NCI-H774 (cell line): ENCODE measurements around the gene CACNA1A.
"Not testable (repeated sequence)": the region's sequence is repeated elsewhere in the genome, so short reads cannot be mapped to it uniquely, and the experiment has no call there.

Source experiments
- DNase-seq: peaks from one replicate; lab custom pipeline; 2025; lab: John Stamatoyannopoulos, UW

CACNA1A gene

DNA sequence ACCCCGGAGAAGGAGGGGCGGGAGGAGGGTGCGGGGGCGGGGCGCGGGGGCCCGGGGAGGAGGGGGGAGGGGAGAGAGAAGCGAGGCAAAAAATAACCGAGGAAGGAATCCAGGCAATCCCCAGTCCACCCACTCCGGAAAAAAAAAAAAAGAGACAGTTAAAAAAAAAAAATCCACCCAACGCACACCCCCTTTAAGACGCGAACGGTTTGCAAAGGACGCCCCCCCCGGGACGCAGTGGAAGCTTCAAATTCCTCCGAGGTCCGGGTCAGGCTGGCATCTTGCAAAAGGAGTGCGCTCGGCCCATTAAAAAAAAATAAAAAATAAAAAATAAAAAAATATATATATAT lies at the start of gene CACNA1A:
Gene CACNA1A (minus strand): TSS at position 9 of the 350 bp plus-strand sequence. CDS start 255 bp downstream, outside the sequence.
- DNase-seq, result no peak

DNA sequence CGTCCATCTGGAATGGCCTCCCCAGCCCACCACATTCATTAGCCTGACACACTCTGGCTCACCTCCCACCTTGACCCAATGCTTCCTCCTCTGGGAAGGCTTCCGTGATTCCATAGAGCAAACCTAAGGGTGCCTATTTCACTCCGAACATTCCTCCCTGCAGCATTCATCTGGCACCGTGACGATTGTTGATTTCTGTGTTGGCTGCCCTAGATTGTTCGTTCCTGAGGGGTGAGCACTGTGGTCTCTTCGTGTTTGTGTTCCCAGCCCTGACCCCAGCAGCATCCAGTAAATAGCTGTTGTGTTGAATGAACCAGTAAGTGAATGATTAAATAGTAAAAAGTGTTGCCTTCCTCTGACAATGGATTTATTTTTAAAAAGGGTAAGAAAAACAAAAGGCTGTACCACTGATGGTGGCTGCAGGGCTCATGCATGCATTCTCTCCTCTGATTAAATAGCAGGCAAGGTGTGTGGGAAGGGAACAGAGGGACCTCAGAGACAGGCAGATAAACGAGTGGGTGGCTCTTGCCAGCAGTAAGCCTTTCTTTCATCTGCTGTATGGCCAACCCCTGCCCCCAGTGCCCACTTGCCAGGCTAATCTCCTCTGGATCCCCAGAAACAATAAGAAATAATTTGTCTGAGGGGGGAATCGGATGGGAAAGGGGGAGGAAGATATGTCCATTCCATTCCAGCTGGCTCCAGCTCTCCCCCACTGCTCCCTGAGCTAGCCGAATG lies 48.4 kb upstream of the CACNA1A start:
- DNase-seq, result no peak

GRCh38 chr19:13553880-13554400 lies 47.7 kb upstream of the CACNA1A start:
- DNase-seq, result no peak

- DNase-seq, result no peak
These were observed 41.9 kb upstream of the CACNA1A start for GRCh38 chr19:13548131-13548530.

- DNase-seq, result no peak
These were observed 40.8 kb upstream of the CACNA1A start for GRCh38 chr19:13547102-13547501.

DNA sequence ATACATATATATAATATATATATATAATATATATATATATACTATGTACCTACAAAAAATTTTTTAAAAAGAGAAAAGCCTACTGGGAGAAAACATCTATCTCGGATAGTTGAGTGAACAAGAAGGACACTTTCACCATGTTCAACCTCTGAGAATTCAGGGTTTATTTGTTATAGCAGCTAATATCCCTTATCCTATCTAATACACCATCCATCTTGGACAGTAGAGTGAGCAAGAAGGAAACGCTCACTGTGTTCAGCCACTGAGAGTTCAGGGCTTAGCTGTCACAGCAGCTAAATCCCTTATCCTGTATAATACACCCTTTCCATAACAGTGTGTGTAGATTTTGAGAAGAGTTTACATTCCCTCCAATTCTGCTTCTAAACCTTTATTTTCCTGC lies 38.1 kb upstream of the CACNA1A start:
- DNase-seq, result no peak

- no peak for DNase-seq
These were observed 35.3 kb upstream of the CACNA1A start for GRCh38 chr19:13541554-13541953.

DNA sequence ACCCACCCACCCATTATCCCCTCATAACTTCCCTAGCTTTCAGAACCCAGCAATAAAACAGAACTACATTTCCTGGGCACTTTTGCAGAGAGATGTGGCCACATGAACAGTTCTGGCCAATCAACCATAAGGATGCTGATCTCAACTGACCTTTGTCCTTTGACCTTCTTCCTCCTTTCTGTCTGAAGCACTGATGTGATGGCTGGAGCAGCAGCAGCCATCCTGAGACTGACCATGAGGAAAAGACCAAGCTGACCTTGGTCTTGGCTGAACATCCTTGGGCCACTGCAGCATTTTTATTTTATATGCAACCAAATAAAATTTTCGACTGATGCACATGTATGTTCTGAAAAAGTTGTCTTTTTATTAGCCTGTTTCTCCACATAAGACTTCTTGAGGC lies 33.1 kb upstream of the CACNA1A start:
- no peak for DNase-seq

DNA sequence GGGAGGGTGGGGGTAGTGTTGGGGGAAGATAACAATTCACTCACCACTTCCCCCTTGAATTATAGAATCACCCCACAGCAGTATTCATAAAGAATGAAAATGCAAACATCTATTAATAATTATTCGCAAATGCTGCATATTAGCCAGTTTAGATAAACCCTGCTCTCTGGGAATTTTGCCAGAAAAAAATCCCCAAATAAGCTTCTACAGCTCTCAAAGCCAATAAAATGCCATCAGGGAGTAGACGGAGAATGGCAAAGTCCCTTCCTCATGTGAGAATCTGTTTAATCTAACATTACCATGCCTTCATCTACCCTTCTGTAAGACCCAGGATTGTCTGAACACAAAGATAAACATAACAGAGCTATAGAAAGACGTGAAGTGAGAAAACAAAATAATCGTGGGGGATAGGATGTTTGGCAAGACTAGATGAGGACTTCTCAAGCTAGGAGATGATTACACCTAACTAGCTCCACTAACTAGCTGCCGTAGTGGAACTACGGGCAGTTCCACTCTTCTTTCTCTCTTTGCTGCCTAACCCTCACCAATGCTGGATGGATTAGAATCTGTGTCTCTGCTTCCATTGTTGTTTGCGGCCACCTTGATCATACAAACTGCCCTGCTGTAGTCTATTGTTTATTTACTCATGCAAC lies 32.4 kb upstream of the CACNA1A start:
- DNase-seq, result no peak

DNA sequence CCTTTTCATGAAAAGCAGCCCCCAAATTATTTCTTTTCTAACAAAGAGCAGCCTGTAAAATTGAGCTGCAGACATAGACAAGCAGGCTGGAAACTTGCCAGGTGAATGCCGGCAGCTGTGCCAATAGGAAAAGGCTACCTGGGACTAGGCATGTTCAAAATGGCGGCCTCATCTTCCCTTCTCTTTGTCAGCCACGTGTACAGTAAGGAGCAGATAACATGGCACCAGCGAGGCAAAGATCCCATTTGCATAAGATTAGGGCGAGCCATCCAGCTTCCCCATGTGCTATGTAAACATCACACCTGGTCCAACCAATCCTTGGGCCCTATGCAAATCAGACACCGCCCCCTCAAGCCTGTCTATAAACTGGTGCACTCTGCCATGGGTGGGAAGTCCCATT lies 31.2 kb upstream of the CACNA1A start:
- peak; percentile 95 for DNase-seq

DNA sequence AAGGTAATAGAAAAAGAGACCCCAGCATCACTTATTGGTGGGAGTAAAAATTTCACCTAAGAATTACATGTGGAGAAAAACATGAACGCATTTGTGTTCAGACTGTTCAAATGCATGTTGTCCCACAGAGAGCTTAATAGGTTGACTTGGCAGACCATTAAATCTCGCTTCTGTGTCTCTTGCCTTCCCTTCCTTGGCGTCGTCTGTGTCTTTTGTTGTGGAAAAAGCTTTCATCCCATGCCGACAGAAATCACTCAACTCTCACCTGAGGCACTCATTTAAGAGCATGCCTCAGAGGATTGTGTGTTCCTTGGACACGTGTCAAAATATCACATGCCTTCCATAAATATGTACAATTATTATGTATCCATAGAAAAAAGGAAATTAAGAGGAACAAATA lies 24.4 kb upstream of the CACNA1A start:
- DNase-seq, result no peak

- DNase-seq, result not testable (repeated sequence)
These were observed 23.4 kb upstream of the CACNA1A start for GRCh38 chr19:13529721-13530120.

GRCh38 chr19:13526552-13526951 lies 20.3 kb upstream of the CACNA1A start:
- DNase-seq, result no peak

DNA sequence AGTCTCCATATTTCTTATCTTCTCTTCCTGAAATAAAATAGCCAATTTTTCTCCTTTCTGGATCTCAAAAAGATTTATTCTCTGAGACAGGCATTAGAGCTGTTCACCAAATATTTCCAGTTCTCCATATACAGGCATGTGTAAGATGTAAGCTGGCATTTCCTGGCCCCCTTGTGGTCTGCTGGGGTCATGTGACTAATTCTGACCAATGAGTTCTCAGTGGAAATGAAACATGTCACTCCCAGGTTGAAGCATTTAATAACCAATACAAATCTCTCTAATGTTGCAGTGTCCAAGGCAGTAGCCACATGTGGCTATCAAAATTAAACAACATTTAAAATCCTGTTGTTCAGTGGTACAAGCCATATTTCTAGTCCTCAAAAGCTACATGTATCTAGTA lies 14.8 kb upstream of the CACNA1A start:
- DNase-seq, result no peak

- DNase-seq, result no peak
These were observed 5.7 kb upstream of the CACNA1A start for GRCh38 chr19:13511947-13512346.

- DNase-seq, result no peak
These were observed 853 bp upstream of the CACNA1A start for GRCh38 chr19:13507053-13507611.

DNA sequence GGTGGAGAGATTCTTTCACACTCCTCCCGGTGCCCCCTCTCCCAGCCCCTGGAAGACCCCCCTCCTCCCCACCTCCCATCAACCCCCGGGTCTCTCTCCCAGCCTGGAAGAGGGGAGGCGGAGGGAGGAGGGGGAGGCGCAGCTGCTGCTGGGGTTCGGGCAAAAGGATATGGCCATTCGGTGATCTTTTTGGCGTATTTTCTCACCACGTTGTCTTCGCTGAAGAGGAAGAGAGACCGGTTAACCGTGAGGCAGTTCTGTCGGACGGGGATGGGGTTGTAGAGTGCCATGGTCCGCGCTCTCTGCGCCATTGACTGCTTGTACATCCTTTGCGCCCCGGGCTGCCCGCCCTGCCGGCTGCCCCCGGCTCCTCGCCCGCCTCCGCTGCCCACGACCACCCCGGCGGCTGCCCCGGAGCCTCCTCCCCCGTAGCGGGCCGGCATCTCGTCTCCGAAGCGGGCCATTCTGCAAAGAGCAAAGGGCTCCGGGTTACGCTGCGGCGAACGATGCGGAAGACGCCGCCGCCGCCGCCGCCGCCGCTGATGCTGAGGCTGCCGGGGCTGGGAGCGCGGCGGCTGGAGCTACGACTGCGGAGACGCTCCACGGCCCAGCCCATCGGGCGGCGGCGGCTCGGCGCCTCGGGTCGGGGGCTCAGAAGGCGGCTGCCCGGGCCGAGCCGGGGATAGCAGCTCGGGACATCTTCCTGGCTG lies 363 bp downstream of the CACNA1A start:
- DNase-seq, result no peak

DNA sequence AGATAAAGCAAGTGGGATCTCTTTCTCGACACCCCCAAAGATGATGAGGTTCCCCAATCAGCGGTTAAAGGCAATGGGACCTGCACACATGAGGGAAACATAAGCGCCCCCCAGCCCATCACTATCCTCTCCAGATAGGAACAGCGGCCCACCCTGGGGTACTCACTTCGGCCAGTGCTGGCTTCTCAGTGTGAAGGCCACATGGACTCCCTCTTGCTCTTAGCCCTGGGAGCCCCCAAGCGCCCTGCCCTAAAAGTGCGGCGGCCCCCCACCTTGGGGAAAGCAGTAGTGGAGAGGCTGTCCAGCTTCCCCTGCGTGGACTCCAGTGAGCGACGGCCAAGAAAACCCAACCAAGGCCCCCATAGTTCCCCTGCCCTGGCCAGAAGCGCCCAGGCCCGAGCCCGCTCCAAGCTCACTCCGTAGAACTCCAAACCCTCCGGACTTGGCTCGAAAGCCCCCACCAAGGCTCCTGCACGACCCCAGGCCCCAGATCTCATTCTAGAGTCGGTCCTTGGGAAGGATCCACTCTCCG lies 1.0 kb downstream of the CACNA1A start:
- DNase-seq, result no peak

GRCh38 chr19:13503570-13504235 lies 2.6 kb downstream of the CACNA1A start:
- no peak for DNase-seq

DNA sequence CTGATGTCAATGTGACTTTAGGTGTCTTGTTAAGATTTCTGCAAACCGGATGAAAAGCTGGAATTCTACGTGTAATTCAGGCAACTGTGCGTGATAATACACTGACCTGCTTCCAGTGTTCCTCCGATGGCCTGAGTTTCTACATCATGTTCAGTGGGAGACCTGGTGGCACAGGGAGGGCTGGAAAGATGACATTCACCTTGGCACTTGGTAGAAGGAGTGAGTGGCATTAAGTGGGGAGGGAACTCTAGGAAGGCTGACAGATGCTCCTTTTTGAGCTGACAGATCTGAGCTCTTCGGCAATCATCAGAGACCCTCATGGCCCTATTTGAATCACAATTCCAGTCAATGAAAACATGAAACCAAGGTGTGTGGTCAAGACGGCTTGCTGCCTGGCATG lies 4.0 kb downstream of the CACNA1A start:
- DNase-seq, result no peak

GRCh38 chr19:13499692-13500091 lies 6.6 kb downstream of the CACNA1A start:
- no peak for DNase-seq
